ENCODE measurements around the gene DDI2.
A peak's percentile ranks its signal among the peaks of the same experiment; 100 is the strongest.

Gene DDI2

DNA sequence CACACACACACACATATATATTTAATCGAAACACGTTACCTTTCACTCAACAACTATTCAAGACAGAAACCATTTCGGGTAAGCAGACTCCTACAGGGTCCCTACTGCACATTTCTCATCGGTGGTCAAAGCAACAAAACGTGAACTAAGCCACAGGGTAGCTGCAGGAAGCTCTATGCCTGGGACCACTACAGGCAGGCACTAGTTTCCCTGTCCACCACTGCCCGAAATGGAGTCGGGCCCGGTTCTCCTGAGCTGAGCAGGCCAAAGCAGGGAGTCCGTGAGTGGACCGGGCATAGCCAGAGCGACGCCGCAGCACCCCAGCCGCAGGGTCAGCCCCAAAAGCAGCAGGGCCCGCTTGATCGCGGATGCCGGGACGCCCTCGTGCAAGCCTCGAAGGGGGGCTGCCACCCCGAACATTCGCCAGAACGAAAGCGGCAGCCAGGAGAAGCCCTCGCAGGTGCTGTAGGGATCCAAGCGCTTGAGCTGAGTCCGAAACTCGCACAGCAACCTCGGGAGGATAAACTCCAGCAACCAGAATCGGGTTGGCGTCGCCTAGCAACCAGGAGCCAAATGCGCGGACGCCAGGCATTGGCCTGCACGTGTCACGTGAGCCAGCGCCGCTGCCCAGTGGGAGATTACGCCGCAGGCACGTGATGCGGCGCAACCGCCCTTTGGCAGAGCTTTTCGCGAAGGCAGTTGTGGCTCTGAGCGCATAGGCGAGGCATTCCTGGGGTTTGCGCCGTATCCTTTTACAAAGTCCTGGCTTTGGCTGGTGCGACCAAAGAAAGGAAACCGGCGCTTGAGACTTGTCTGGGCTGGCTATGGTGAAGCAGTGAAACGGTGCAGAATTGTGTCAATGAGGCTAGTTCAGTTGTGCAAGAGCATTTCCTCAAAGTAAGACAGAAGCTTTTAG is 13.9 kb upstream of the DDI2 start (continued):
- TF ChIP-seq, protein P1, sequence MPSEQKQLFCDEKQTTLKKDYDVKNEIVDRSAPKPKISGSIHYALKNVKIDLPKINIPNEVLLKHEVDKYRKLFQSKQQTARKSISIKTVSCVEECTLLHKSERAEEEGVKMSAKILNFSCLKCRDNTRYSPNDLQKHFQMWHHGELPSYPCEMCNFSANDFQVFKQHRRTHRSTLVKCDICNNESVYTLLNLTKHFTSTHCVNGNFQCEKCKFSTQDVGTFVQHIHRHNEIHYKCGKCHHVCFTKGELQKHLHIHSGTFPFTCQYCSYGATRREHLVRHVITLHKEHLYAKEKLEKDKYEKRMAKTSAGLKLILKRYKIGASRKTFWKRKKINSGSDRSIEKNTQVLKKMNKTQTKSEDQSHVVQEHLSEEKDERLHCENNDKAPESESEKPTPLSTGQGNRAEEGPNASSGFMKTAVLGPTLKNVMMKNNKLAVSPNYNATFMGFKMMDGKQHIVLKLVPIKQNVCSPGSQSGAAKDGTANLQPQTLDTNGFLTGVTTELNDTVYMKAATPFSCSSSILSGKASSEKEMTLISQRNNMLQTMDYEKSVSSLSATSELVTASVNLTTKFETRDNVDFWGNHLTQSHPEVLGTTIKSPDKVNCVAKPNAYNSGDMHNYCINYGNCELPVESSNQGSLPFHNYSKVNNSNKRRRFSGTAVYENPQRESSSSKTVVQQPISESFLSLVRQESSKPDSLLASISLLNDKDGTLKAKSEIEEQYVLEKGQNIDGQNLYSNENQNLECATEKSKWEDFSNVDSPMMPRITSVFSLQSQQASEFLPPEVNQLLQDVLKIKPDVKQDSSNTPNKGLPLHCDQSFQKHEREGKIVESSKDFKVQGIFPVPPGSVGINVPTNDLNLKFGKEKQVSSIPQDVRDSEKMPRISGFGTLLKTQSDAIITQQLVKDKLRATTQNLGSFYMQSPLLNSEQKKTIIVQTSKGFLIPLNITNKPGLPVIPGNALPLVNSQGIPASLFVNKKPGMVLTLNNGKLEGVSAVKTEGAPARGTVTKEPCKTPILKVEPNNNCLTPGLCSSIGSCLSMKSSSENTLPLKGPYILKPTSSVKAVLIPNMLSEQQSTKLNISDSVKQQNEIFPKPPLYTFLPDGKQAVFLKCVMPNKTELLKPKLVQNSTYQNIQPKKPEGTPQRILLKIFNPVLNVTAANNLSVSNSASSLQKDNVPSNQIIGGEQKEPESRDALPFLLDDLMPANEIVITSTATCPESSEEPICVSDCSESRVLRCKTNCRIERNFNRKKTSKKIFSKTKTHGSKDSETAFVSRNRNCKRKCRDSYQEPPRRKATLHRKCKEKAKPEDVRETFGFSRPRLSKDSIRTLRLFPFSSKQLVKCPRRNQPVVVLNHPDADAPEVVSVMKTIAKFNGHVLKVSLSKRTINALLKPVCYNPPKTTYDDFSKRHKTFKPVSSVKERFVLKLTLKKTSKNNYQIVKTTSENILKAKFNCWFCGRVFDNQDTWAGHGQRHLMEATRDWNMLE (tag by site-specific recombination; conservative IDR thresholded peaks at IDR 0.05; ENCODE audit: low read depth) = no peak
- no peak; the same call in 1 of the 2 replicates for TF ChIP-seq ZEB2 (tag by site-specific recombination; IDR thresholded peaks at IDR 0.05)
- no peak for TF ChIP-seq ZNF112 (tag by site-specific recombination; IDR thresholded peaks at IDR 0.05)
- TF ChIP-seq, protein P2, sequence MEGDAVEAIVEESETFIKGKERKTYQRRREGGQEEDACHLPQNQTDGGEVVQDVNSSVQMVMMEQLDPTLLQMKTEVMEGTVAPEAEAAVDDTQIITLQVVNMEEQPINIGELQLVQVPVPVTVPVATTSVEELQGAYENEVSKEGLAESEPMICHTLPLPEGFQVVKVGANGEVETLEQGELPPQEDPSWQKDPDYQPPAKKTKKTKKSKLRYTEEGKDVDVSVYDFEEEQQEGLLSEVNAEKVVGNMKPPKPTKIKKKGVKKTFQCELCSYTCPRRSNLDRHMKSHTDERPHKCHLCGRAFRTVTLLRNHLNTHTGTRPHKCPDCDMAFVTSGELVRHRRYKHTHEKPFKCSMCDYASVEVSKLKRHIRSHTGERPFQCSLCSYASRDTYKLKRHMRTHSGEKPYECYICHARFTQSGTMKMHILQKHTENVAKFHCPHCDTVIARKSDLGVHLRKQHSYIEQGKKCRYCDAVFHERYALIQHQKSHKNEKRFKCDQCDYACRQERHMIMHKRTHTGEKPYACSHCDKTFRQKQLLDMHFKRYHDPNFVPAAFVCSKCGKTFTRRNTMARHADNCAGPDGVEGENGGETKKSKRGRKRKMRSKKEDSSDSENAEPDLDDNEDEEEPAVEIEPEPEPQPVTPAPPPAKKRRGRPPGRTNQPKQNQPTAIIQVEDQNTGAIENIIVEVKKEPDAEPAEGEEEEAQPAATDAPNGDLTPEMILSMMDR (tag by site-specific recombination; IDR thresholded peaks at IDR 0.05) = no peak
- no peak for TF ChIP-seq ZNF707 (tag by site-specific recombination; IDR thresholded peaks at IDR 0.05)
- no peak for TF ChIP-seq IKZF3 (tag by site-specific recombination; IDR thresholded peaks at IDR 0.05)
- TF ChIP-seq, protein P3, sequence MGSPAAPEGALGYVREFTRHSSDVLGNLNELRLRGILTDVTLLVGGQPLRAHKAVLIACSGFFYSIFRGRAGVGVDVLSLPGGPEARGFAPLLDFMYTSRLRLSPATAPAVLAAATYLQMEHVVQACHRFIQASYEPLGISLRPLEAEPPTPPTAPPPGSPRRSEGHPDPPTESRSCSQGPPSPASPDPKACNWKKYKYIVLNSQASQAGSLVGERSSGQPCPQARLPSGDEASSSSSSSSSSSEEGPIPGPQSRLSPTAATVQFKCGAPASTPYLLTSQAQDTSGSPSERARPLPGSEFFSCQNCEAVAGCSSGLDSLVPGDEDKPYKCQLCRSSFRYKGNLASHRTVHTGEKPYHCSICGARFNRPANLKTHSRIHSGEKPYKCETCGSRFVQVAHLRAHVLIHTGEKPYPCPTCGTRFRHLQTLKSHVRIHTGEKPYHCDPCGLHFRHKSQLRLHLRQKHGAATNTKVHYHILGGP (tag by site-specific recombination; IDR thresholded peaks at IDR 0.05) = no peak
- peak; percentile 82; the same call in 1 of the 2 replicates for TF ChIP-seq ZNF76 (tag by site-specific recombination; IDR thresholded peaks at IDR 0.05; ENCODE audit: borderline replicate concordance, low read depth)
- no peak for TF ChIP-seq YY1 (tag by site-specific recombination; IDR thresholded peaks at IDR 0.05)
- TF ChIP-seq ZBTB21 (tag by site-specific recombination; IDR thresholded peaks at IDR 0.05) = no peak
- no peak for TF ChIP-seq EGR2 (tag by site-specific recombination; IDR thresholded peaks at IDR 0.05; ENCODE audit: low read depth)
- TF ChIP-seq ZNF2 (tag by site-specific recombination; IDR thresholded peaks at IDR 0.05) = peak; percentile 55; the same call in 1 of the 2 replicates
- TF ChIP-seq, protein P4, sequence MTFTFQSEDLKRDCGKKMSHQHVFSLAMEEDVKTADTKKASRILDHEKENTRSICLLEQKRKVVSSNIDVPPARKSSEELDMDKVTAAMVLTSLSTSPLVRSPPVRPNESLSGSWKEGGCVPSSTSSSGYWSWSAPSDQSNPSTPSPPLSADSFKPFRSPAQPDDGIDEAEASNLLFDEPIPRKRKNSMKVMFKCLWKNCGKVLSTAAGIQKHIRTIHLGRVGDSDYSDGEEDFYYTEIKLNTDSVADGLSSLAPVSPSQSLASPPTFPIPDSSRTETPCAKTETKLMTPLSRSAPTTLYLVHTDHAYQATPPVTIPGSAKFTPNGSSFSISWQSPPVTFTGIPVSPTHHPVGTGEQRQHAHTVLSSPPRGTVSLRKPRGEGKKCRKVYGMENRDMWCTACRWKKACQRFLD (tag by site-specific recombination; IDR thresholded peaks at IDR 0.05) = no peak
- TF ChIP-seq KLF16 (tag by site-specific recombination; IDR thresholded peaks at IDR 0.05) = peak; percentile 11; the same call in 1 of the 2 replicates
- no peak for TF ChIP-seq ZFP3 (tag by site-specific recombination; IDR thresholded peaks at IDR 0.05; ENCODE audit: low read depth)
- TF ChIP-seq, protein P5, sequence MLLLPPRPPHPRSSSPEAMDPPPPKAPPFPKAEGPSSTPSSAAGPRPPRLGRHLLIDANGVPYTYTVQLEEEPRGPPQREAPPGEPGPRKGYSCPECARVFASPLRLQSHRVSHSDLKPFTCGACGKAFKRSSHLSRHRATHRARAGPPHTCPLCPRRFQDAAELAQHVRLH (tag by site-specific recombination; IDR thresholded peaks at IDR 0.05) = no peak
- TF ChIP-seq HOXC10 (CRISPR knock-in tag; IDR thresholded peaks at IDR 0.05) = no peak
- no peak for TF ChIP-seq KLF9 (tag by site-specific recombination; IDR thresholded peaks at IDR 0.05; ENCODE audit: low read depth)
- no peak for TF ChIP-seq ZNF521 (tag by site-specific recombination; IDR thresholded peaks at IDR 0.05)
- no peak for TF ChIP-seq ZNF626 (tag by site-specific recombination; IDR thresholded peaks at IDR 0.05)
- TF ChIP-seq, protein P6, sequence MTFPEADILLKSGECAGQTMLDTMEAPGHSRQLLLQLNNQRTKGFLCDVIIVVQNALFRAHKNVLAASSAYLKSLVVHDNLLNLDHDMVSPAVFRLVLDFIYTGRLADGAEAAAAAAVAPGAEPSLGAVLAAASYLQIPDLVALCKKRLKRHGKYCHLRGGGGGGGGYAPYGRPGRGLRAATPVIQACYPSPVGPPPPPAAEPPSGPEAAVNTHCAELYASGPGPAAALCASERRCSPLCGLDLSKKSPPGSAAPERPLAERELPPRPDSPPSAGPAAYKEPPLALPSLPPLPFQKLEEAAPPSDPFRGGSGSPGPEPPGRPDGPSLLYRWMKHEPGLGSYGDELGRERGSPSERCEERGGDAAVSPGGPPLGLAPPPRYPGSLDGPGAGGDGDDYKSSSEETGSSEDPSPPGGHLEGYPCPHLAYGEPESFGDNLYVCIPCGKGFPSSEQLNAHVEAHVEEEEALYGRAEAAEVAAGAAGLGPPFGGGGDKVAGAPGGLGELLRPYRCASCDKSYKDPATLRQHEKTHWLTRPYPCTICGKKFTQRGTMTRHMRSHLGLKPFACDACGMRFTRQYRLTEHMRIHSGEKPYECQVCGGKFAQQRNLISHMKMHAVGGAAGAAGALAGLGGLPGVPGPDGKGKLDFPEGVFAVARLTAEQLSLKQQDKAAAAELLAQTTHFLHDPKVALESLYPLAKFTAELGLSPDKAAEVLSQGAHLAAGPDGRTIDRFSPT (tag by site-specific recombination; IDR thresholded peaks at IDR 0.05) = no peak
- TF ChIP-seq, protein P7, sequence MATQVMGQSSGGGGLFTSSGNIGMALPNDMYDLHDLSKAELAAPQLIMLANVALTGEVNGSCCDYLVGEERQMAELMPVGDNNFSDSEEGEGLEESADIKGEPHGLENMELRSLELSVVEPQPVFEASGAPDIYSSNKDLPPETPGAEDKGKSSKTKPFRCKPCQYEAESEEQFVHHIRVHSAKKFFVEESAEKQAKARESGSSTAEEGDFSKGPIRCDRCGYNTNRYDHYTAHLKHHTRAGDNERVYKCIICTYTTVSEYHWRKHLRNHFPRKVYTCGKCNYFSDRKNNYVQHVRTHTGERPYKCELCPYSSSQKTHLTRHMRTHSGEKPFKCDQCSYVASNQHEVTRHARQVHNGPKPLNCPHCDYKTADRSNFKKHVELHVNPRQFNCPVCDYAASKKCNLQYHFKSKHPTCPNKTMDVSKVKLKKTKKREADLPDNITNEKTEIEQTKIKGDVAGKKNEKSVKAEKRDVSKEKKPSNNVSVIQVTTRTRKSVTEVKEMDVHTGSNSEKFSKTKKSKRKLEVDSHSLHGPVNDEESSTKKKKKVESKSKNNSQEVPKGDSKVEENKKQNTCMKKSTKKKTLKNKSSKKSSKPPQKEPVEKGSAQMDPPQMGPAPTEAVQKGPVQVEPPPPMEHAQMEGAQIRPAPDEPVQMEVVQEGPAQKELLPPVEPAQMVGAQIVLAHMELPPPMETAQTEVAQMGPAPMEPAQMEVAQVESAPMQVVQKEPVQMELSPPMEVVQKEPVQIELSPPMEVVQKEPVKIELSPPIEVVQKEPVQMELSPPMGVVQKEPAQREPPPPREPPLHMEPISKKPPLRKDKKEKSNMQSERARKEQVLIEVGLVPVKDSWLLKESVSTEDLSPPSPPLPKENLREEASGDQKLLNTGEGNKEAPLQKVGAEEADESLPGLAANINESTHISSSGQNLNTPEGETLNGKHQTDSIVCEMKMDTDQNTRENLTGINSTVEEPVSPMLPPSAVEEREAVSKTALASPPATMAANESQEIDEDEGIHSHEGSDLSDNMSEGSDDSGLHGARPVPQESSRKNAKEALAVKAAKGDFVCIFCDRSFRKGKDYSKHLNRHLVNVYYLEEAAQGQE (tag by site-specific recombination; IDR thresholded peaks at IDR 0.05) = no peak
- no peak for TF ChIP-seq ZNF404 (tag by site-specific recombination; IDR thresholded peaks at IDR 0.05)
